HEK293 (cell line): ENCODE data around the gene SLC3A2.

Experiments
- CTCF ChIA-PET: fragments of 350-600 bp; formaldehyde crosslinking; extraction: SDS; loops from one replicate; lab custom pipeline; 2021; ENCODE audit warnings: antibody characterized with exemption; lab: Yijun Ruan, JAX
- POLR2A ChIA-PET: fragments of 300-600 bp; formaldehyde crosslinking; extraction: SDS; loops from one replicate; lab custom pipeline; 2020; ENCODE audit warnings: antibody characterized with exemption, inconsistent platforms; lab: Yijun Ruan, JAX
- H3K27ac ChIP-seq: fragments of 200-500 bp; sonication (Bioruptor generic); 2 replicates; pipeline ENCODE4 v1.5.1; 2014; ENCODE audit warnings: low read depth, low read length, control low read depth, inconsistent platforms; ENCODE audit errors: extremely low read depth
- H3K36me3 ChIP-seq, 2 experiments: fragments of 200-500 bp in 1 of 2; sonication (Bioruptor generic) in 1 of 2; 1 replicate in 1 of 2; 2 replicates in 1 of 2; pipeline ENCODE4 v1.5.1; 2014 to 2017; ENCODE audit warnings: inconsistent platforms in 2 of 2, low read length in 2 of 2; ENCODE audit not compliant: control insufficient read depth in 2 of 2, insufficient read depth in 1 of 2
- H3K4me1 ChIP-seq: fragments of 200-500 bp; sonication (Bioruptor generic); 2 replicates; pipeline ENCODE4 v1.5.1; 2014; ENCODE audit warnings: mild to moderate bottlenecking, low read length, inconsistent platforms; ENCODE audit not compliant: control insufficient read depth, insufficient read depth
- H3K4me3 ChIP-seq: 2 replicates; pipeline ENCODE4 v1.5.1; 2011; ENCODE audit warnings: low read depth, mild to moderate bottlenecking, control low read depth, low read length, moderate library complexity
- H3K9me3 ChIP-seq: fragments of 200-500 bp; sonication (Bioruptor generic); 2 replicates; pipeline ENCODE4 v1.5.1; 2014; ENCODE audit warnings: low read depth, low read length, inconsistent platforms; ENCODE audit not compliant: control insufficient read depth, insufficient read depth
- GFI1B ChIP-seq: fragments of 450-650 bp; formaldehyde crosslinking; IDR thresholded peaks from 2 replicates; pipeline ENCODE4 v1.5.1; 2016; ENCODE audit warnings: missing biosample characterization, missing genetic modification characterization
- IKZF3 ChIP-seq: fragments of 450-650 bp; IDR thresholded peaks from 2 replicates; pipeline ENCODE4 v1.5.0; 2018; ENCODE audit warnings: missing biosample characterization, mild to moderate bottlenecking, missing genetic modification characterization, moderate library complexity
- MZF1 ChIP-seq: fragments of 450-650 bp; formaldehyde crosslinking; IDR thresholded peaks from 2 replicates; pipeline ENCODE4 v1.5.1; 2017; ENCODE audit warnings: missing biosample characterization, missing genetic modification characterization, borderline replicate concordance
- ZBTB20 ChIP-seq: fragments of 450-650 bp; formaldehyde crosslinking; IDR thresholded peaks from 2 replicates; pipeline ENCODE4 v1.5.1; 2016; ENCODE audit warnings: missing biosample characterization, missing genetic modification characterization
- ZBTB8A ChIP-seq: fragments of 450-650 bp; formaldehyde crosslinking; IDR thresholded peaks from 2 replicates; pipeline ENCODE4 v1.5.1; 2016; ENCODE audit warnings: missing biosample characterization, missing genetic modification characterization
- ZIC2 ChIP-seq: fragments of 450-650 bp; formaldehyde crosslinking; IDR thresholded peaks from 2 replicates; pipeline ENCODE4 v1.5.1; 2016; ENCODE audit warnings: missing biosample characterization, missing genetic modification characterization
- ZNF302 ChIP-seq: fragments of 450-650 bp; formaldehyde crosslinking; IDR thresholded peaks from 2 replicates; pipeline ENCODE4 v1.5.1; 2016; ENCODE audit warnings: missing biosample characterization, missing genetic modification characterization, low read depth
- ZNF341 ChIP-seq: fragments of 450-650 bp; formaldehyde crosslinking; IDR thresholded peaks from 2 replicates; pipeline ENCODE4; 2016; ENCODE audit warnings: low read depth, missing biosample characterization, missing genetic modification characterization
- ZNF501 ChIP-seq: fragments of 450-650 bp; formaldehyde crosslinking; IDR thresholded peaks from 2 replicates; pipeline ENCODE4 v1.5.1; 2016; ENCODE audit warnings: missing biosample characterization, missing genetic modification characterization
- ZNF548 ChIP-seq: fragments of 450-650 bp; formaldehyde crosslinking; IDR thresholded peaks from 2 replicates; pipeline ENCODE4 v1.5.1; 2016; ENCODE audit warnings: missing biosample characterization, missing genetic modification characterization
- ZNF610 ChIP-seq: fragments of 450-650 bp; formaldehyde crosslinking; IDR thresholded peaks from 2 replicates; pipeline ENCODE4 v1.5.1; 2016; ENCODE audit warnings: missing biosample characterization, missing genetic modification characterization, borderline replicate concordance
- ZNF654 ChIP-seq: fragments of 450-650 bp; formaldehyde crosslinking; IDR thresholded peaks from 2 replicates; pipeline ENCODE4 v1.5.1; 2016; ENCODE audit warnings: low read depth, missing biosample characterization, missing genetic modification characterization
- ZNF677 ChIP-seq: fragments of 450-650 bp; IDR thresholded peaks from 2 replicates; pipeline ENCODE4 v1.5.0; 2018; ENCODE audit warnings: missing biosample characterization, mild to moderate bottlenecking, missing genetic modification characterization, moderate library complexity
- ZNF777 ChIP-seq: fragments of 450-650 bp; formaldehyde crosslinking; IDR thresholded peaks from 2 replicates; pipeline ENCODE4 v1.5.1; 2017; ENCODE audit warnings: missing biosample characterization, missing genetic modification characterization, borderline replicate concordance
- ZNF837 ChIP-seq: fragments of 450-650 bp; formaldehyde crosslinking; IDR thresholded peaks from 2 replicates; pipeline ENCODE4 v1.5.1; 2016; ENCODE audit warnings: missing biosample characterization, missing genetic modification characterization
- TF ChIP-seq, protein P1 (sequence below): fragments of 450-650 bp; formaldehyde crosslinking; IDR thresholded peaks from 2 replicates; pipeline ENCODE4 v1.5.1; 2016; ENCODE audit warnings: missing biosample characterization, missing genetic modification characterization
- TF ChIP-seq, protein P2 (sequence below): fragments of 450-650 bp; IDR thresholded peaks from 2 replicates; pipeline ENCODE4 v1.5.1; 2018; ENCODE audit warnings: missing biosample characterization, mild to moderate bottlenecking, missing genetic modification characterization

SLC3A2 gene

DNA sequence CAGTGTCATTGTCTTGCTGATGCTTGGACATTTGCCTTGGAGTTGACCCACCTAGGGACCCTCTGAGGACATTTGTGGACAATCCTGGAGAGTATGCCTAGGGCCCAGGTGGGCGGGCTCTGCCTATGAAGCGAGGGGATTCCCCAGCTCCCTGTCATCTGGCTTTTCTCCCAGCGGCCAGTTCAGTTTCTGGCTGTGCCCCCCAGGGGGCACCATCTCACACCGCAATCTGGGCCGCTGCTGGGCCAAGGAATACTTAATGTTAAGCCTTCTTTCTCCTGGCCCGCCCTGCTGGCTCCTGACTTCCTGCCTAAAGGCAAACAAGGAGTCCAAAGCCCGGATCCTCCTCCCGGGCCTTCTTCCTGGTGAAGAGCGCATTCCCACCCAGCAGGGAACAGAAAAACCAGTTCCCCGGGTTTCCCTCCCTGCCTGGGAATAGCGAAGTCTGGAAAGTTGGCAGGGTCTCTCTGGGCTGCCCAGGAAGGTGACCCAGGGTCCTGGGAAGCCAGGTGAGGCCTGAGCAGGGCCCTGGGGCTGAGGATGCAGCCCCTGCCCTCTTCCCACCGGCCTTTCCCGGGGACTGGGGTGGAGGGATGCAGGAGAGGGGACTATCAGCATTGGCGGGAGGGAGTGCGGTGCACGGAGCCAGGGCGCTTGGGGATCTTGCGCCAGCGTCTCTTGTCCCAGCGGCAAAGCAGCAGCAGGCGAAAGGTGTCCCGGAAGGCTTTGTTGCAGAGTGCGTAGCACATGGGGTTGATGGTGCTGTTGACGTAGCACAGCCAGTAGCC is 28.6 kb downstream of the SLC3A2 start:
- no peaks in the 10 kb centered on the region for H3K36me3 ChIP-seq
- CTCF ChIA-PET = interaction anchor here (0.6 to 9.1 kb wide), 20 partner anchors 9 to 309 kb away, joined by 3 to 450 read pairs (median 4); no protein-coding TSS in a partner anchor
- H3K9me3 ChIP-seq = no peaks in the 10 kb centered on the region
- no peaks in the 10 kb centered on the region for H3K4me1 ChIP-seq
- H3K27ac ChIP-seq = no peak overlapping the region
- POLR2A ChIA-PET = interaction anchor here (0.6 kb wide), 1 partner anchor 20 kb away, joined by 4 read pairs; no protein-coding TSS in a partner anchor
- no peak overlapping the region for H3K4me3 ChIP-seq
- TF ChIP-seq ZNF777 (tag by site-specific recombination) (no peak), ZNF654 (peak; percentile 45), ZIC2 (peak; percentile 56), ZNF302 (tag by site-specific recombination) (no peak), ZBTB8A (0 out of 2 replicates have a peak, but pooled peaks have one; percentile 39), ZNF610 (tag by site-specific recombination) (no peak), IKZF3 (tag by site-specific recombination) (0 out of 2 replicates have a peak, but pooled peaks have one; percentile 13), ZBTB20 (peak; percentile 53), ZNF341 (tag by site-specific recombination) (peak; percentile 58)
- TF ChIP-seq, protein P1, sequence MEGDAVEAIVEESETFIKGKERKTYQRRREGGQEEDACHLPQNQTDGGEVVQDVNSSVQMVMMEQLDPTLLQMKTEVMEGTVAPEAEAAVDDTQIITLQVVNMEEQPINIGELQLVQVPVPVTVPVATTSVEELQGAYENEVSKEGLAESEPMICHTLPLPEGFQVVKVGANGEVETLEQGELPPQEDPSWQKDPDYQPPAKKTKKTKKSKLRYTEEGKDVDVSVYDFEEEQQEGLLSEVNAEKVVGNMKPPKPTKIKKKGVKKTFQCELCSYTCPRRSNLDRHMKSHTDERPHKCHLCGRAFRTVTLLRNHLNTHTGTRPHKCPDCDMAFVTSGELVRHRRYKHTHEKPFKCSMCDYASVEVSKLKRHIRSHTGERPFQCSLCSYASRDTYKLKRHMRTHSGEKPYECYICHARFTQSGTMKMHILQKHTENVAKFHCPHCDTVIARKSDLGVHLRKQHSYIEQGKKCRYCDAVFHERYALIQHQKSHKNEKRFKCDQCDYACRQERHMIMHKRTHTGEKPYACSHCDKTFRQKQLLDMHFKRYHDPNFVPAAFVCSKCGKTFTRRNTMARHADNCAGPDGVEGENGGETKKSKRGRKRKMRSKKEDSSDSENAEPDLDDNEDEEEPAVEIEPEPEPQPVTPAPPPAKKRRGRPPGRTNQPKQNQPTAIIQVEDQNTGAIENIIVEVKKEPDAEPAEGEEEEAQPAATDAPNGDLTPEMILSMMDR (tag by site-specific recombination) = peak; percentile 49

DNA sequence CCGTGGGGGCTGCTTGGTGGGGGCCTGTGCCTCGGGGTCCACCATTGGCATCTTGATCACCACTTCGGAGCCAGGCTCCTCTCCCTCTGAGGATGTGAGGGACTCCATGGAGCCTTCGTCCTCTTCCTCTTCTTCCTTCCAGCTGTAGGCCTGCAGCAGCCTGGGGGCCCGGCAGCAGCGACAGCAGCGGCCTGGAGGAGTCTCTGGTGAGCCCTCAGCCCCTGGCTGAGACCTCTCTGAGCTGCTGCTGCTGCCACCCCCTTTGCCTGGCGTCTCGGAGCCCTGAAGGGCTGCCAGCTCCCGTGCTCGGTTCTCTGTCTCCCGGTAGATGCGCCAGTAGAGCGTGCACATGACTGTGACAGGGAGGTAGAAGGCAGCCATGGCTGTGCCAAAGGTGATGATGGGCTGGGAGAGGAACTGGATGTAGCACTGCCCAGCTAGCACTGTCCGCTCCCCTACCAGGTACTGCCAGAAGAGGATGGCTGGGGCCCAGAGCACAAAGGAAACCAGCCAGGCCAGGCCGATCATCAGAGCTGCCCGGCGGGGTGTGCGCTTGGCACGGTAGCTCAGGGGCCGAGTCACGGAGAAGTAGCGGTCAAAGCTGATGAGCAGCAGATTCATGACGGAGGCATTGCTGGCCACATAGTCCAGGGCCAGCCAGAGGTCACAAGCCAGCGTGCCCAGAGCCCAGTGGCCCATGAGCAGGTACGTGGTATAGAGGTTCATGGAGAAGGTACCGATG is 29.6 kb downstream of the SLC3A2 start:
- CTCF ChIA-PET = interaction anchor here (0.6 to 9.1 kb wide), 7 partner anchors 8 to 123 kb away, joined by 3 to 450 read pairs (median 5); no protein-coding TSS in a partner anchor
- TF ChIP-seq GFI1B (no peak), ZNF837 (no peak), ZBTB20 (no peak), ZBTB8A (no peak), ZNF777 (tag by site-specific recombination) (no peak), MZF1 (tag by site-specific recombination) (no peak), ZNF501 (tag by site-specific recombination) (no peak), ZNF548 (tag by site-specific recombination) (no peak), ZNF677 (tag by site-specific recombination) (no peak)
- TF ChIP-seq, protein P2, sequence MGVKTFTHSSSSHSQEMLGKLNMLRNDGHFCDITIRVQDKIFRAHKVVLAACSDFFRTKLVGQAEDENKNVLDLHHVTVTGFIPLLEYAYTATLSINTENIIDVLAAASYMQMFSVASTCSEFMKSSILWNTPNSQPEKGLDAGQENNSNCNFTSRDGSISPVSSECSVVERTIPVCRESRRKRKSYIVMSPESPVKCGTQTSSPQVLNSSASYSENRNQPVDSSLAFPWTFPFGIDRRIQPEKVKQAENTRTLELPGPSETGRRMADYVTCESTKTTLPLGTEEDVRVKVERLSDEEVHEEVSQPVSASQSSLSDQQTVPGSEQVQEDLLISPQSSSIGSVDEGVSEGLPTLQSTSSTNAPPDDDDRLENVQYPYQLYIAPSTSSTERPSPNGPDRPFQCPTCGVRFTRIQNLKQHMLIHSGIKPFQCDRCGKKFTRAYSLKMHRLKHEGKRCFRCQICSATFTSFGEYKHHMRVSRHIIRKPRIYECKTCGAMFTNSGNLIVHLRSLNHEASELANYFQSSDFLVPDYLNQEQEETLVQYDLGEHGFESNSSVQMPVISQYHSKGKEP = no peak
- TF ChIP-seq, all 188 proteins: peak for 0
- Histone ChIP-seq H3K27ac (no peak overlapping the region), H3K4me1 (no peaks in the 10 kb centered on the region), H3K4me3 (no peak overlapping the region), H3K9me3 (no peaks in the 10 kb centered on the region), H3K36me3 (no peaks in the 10 kb centered on the region)
- POLR2A ChIA-PET = no interaction called here
